Measurements from ENCODE around the gene SMKR1. TPM values are rescaled to one million over a fixed set of nuclear protein-coding genes. Genes with fewer than 3 reads are reported as not detected.

SMKR1 gene
- total RNA-seq, 4 donors from 2014 or later = 0.32 to 0.42 TPM; not detected in 2

GRCh38 chr7:129559564-129559963, 57.2 kb downstream of the SMKR1 start:
- no peak for TF ChIP-seq CTCF (IDR thresholded peaks at IDR 0.05)
- TF ChIP-seq POLR2A (IDR thresholded peaks at IDR 0.05) = no peak
- intact Hi-C loops (cut with DNase I; ENCODE audit: low total_unique reads) = no loop called here
- 78 to 87% methylated on average over 8 of the region's 8 CpGs for WGBS, 2 donors
- no peak overlapping the region for H3K4me3 ChIP-seq (ENCODE audit: low read depth, poor library complexity, severe bottlenecking)
- DNase-seq (ENCODE audit: low spot score in 2 of 2) = no peak

- 66 to 67% methylated on average over 5 of the region's 5 CpGs for WGBS, 2 donors
- intact Hi-C loops (cut with DNase I; ENCODE audit: low total_unique reads) = no loop called here
- TF ChIP-seq POLR2A (IDR thresholded peaks at IDR 0.05) (no peak), CTCF (IDR thresholded peaks at IDR 0.05) (no peak)
- H3K4me3 ChIP-seq (ENCODE audit: low read depth, poor library complexity, severe bottlenecking) = no peak overlapping the region
- DNase-seq (ENCODE audit: low spot score in 2 of 2) = no peak
These were observed 58.5 kb downstream of the SMKR1 start for GRCh38 chr7:129560831-129561230.

- TF ChIP-seq CTCF (IDR thresholded peaks at IDR 0.05) = no peak
- no peak for TF ChIP-seq POLR2A (IDR thresholded peaks at IDR 0.05)
- DNase-seq (ENCODE audit: low spot score in 2 of 2) = no peak
- no peak overlapping the region for H3K4me3 ChIP-seq (ENCODE audit: low read depth, poor library complexity, severe bottlenecking)
- 66 to 73% methylated on average over 12 of the region's 12 CpGs for WGBS, 2 donors
- intact Hi-C loops (cut with DNase I; ENCODE audit: low total_unique reads) = no loop called here
These were observed 59.5 kb downstream of the SMKR1 start for GRCh38 chr7:129561677-129562359.

Other genes starting within 250 kb of the SMKR1 start
- gene STRIP2, start 68.1 kb upstream of the SMKR1 start, total RNA-seq = 1 to 10 TPM in 2 of 4 donors, under 1 TPM in 2; 0.30 to 1.4 (median 0.79) TPM
- gene NRF1, start 109.2 kb downstream of the SMKR1 start, total RNA-seq = 10 to 100 TPM; 16.4 to 22.6 (median 18.9) TPM

All from lower leg skin (tissue), 4 donors.